Nucleus accumbens (tissue), 56 donors: ENCODE data around the gene EPHA1.
"Not testable (repeated sequence)": the region's sequence is repeated elsewhere in the genome, so short reads cannot be mapped to it uniquely, and the experiment has no call there.

Source experiments
- DNase-seq, 56 donors: peaks; one replicate each; lab custom pipeline; 2025; lab: John Stamatoyannopoulos, UW

The EPHA1 gene

DNA sequence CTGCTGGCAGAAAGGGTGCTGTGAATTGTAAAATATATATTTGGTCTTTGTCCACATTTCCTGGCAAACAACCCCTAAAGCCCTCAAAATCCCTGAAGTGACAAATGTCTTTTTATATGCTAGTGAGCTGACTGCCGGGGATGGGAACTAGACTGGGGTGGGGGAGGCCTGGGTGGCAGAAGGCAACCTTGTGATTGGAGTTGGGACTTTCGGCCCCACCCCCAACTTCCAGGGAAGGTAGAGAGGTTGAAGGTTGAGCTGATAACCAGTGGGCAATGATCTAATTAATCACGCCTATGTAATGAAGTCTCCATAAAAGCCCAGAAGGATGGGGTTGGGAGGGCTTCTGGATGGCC lies 2.7 kb downstream of the EPHA1 start:
- DNase-seq, result no peak

DNA sequence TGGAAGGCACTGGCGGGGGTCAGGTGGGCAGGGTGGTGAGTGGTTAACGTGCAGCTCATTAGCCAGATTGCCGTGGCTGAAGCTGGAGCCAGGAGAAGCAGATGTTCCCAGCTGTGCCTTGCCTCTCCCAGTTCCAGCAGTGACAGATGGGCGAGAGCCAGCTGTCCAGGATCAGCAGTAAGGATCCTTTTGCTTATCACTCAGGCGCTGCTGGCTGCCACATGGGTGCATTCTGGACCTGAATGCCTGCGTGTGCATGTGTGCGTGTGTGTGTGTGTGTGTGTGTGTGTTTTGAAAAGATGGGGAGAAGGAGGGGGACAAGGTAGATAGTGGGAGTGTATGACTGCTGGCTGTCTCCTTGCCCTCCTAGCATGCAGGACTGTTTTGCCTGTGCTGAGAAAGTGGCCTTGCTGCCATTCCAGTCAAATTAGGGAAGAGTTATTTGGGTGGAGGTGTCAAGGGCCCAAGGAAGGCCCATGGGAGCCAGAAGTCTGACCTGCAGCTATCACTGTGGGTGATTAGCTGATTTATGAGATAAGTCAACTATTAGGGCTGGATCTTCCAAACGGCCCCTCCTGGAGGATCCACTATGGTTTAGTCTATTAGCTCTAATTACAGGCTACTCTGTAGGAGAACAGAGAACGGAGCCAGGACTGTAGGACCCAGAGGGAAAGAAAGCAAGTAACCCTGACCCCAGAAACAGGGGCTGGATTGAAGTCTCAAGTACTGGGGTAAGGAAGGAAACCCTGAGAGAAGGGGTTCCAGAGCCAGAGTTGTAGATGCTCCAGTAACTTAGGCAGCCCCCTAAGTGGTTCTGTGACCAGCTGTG lies 3.3 kb downstream of the EPHA1 start:
- DNase-seq, result no peak

DNA sequence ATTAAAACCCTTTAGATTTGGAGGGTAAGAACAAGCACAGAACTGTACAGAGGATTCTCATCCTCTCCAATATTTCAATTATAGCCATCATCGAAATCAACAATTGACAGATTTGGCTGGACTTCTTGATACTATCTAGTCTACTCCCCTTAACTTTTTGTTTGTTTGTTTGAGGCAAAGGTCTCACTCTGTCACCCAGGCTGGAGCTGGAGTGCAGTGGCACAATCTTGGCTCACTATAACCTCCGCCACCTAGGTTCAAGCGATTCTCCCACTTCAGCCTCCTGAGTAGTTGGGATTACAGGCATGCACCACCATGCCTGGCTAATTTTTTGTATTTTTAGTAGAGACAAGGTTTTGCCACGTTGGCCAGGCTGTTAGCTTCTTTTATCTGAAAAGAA lies 6.4 kb downstream of the EPHA1 start:
- not testable (repeated sequence) for DNase-seq

DNA sequence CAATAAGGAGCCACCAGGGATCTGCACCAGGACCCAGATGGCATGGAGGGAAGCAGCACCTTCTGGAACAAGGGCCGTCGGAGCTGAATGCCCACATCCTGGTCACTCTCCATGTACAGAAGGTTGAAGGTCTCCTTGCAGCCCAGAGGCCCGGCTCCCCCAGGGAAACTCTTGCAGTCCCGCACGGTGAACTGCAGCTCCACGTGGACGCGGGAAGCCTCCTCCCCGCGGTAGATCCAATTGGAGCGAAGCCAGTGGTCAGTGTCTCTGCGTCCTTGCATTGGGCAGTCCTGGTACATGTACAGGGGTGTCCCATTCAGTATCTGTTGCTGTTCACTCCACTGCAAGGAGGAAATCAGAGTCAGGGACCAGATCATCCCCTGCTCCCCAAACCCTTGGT lies 7.4 kb downstream of the EPHA1 start:
- no peak for DNase-seq

DNA sequence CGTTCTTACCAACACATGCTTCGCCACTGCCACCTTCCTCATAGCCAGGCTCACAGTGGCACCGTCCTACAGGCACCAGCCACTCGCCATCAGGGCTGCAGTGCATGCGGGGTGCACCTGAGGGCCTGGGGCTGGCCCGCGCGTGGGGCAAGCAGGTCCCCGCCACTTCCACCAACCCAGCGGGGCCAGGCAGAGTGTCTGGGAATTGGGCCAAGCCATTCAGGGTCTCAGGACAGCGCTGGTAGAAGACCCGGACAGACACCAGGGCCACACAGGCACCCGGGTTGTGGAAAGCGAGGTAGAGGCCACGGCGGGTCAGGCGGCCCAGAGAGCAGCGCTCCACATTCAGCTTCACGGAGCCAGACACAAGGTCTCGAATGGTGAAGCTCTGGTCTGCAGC lies 9.0 kb downstream of the EPHA1 start:
- no peak for DNase-seq

DNA sequence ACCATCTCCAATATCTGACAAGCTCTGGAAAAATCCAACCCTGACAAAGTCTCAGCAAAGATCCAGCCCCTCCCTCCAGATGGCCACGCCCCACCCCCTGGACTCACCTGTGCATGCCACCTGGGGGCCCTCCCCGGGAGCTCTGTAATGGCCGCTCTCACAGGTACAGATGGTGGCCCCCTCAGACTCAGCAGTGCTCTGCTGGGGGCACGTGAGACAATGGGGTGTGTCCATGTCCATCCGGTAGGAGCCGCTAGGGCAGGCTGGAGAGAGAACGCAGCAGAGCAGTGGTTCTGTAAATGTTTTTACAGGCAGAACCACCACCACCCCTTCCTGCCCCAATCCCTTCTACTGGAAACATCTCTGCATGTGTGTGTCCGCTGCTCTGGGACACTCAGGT lies 9.5 kb downstream of the EPHA1 start:
- DNase-seq, result no peak

DNA sequence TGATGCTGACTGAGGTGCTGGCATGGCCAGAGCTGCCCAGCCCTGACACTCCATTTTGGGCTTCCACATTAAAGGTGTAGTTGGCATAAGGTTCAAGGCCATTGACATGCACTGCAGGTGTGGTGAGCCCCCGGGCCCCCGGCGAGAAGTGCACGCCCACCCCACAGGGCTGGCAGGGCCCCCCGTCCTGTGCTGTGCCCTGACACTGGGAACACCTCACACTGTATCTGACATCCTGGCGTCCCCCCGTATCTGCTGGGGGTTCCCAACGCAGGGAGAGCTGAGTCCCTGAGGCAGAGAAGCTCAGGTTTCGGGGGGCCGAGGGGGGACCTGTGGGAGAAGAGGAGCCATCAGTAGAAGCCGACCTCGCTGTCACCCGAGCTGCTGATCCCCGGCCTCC lies 10.0 kb downstream of the EPHA1 start:
- no peak for DNase-seq

DNA sequence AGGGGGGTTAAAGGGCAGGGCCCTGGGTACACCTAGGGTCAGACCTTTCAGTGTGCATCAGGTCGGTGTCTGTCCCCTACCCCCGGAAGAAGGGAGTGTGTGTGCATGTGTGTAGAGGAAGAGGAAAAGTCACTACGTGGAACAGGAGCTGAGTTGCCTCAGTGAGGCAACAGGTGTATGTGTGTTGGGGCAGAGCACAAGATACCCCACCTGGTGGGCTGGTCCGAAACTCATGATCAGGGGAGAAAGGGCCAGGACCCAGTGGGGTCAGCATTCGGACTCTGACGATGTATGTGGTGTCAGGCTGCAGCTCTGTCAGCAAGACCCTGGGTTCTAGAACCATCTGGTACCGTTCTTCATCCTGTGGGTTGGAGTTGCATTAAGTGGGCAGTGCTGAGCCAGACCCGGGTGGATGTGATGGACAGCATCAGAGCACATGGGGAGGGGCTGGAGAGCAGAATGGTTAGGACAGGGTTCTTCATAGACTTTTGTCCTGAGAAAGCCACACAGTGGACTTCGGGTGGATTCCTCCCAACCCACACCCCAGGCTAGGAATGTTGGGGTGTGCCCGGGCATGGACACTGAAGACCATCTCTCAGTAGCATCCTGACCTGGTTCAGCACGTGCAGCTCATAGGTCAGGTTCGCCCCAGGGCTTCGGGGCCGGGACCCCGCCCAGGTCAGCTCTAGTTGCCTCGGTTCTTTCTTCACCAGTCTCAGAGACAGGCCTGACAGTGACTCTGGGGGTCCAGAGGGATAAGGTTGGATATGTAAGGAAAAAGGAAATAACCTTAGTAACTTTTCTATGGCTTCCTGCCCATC lies 10.7 kb downstream of the EPHA1 start:
- DNase-seq, result no peak

DNA sequence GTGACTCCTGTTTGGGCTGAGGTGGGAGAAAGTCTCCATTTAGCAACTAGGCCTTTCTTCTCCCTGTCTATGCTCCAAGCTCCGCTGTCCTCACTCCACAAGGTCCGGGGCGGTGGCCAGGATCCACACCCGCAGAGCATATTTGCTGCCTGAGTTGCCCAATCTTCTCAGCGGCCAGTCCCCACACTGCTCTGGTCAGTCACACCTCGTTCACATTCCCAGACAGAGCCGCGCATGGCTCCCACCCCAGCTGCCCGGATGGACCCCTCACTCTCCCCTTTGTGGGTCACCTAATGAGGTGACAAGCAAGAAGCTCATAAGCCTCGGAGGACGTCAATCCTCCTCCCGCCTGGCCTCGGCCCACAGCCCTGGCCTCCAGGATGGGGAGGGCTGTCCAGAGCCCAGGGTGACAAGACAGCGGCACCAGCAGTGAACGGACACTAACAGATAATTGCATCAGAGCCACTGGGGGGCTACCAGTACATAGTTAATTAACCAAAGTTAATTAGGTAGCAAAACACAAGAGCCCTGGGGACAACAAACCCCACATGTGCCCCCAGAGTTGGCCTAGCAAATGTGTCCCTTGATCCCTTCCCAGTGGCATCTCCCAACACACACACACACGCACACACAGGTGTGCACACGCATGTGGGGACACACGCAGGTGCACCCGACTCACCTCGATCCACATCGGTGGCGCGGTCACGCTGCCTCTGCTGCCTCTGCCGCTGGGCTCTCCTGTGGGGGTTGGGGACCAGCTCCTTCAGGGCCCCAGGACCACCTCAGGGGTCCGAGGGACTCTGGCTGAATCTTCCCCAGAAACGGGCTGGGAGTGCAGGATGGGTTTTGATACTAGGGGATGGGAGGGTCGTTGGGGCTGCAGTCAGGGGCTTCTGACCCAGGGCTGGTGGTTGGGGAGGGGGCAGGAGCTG lies 11.8 kb downstream of the EPHA1 start:
- no peak for DNase-seq

DNA sequence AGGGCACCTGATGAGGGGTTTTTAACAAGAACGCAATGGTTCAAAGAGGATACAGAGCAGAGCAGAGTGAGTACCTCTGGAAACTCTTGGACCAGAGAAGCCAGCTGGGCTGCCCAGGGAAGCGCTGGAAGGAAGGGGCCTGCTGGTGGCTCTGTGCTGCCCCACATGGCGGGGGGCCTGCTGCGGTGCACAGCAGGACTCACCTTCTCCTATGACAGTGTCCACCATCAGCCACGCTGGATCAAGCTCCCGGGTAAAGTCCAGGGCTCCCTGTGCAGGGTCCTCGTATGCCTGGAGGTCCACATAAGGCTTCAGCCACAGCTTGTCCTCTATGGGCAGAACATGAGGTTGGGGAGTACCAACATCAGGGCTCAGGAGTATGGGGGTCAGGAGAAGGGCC lies 12.5 kb downstream of the EPHA1 start:
- no peak for DNase-seq

DNA sequence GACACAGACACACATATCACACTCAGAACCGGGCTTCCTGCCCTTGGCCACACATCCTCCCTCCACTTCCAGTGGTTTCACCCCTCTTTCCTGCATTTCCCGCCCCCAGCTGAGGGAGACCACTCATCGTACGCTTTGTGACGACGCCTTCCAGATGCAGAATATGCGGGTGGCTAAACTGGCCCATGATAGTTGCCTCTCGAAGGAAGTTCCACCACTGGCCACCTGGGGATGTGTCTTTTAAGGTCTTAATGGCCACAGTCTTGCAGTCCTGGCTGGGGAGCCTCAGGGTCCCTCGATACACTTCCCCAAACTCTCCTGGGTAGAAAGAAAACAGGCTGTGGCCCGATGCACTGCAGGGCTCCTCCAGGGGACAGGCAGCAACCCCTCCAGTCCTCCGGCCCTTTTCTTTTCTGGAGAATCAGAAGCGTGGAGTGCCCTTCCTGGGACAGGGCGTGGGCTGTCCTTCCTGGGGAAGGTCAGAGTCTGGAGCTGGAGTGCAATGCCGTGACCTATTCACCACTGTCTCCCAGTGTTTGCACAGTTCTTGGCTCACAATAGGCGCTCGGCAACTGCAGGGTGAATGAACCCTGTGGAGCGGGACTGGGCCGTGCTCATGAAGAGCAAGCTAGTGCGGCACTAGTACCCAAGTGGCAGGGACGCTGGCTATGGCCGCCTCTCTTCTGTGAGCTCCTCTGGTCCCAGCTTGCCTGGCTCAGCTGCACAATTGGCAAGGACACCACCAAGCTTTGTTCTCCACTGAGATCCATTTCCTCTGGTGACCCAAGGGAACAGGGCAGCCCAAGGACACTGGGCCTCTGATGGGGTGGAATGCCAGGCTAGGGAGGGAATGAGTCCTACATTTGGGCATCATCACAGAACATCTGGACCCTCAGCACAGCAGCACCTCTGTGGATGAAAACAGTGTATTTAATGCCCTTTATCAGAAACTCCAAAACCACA lies 13.2 kb downstream of the EPHA1 start:
- peak in 12 of 56 donors; percentile 7 to 50 (median 23) for DNase-seq

DNA sequence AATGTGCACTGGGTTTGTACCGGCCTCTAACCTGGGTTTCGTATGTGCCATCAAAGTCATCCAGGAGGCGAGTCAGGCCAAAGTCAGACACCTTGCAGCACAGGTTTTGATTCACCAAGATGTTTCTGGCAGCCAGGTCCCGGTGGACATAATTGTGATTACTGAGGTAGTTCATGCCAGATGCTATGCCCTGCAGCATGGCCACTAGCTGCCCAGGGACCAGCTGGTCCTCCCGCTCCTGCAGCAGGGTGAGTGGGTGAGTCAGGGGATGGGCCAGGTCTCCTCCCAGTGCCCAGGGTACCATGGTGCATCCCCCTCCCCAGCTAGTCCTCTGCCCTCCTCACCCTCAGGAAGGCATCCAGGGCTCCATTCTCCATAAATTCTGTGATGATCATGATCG lies 13.9 kb downstream of the EPHA1 start:
- no peak for DNase-seq

DNA sequence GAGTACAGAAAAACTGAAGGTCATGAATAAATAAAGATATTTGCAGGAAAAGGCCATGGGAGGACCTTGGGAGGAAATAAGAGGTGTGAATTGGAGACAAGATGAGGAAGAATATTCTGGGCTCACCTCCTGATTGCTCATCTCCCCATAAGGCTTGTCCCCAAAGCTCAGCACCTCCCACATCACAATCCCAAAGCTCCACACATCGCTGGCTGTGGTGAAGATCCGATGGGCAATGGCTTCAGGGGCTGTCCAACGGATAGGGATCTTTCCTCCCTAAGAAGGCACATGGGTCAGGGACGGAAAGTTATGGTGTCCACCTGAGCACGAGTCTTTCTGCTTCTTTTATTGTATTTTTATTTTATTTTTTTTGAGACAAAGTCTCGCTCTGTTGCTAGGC lies 14.6 kb downstream of the EPHA1 start:
- DNase-seq, result no peak

DNA sequence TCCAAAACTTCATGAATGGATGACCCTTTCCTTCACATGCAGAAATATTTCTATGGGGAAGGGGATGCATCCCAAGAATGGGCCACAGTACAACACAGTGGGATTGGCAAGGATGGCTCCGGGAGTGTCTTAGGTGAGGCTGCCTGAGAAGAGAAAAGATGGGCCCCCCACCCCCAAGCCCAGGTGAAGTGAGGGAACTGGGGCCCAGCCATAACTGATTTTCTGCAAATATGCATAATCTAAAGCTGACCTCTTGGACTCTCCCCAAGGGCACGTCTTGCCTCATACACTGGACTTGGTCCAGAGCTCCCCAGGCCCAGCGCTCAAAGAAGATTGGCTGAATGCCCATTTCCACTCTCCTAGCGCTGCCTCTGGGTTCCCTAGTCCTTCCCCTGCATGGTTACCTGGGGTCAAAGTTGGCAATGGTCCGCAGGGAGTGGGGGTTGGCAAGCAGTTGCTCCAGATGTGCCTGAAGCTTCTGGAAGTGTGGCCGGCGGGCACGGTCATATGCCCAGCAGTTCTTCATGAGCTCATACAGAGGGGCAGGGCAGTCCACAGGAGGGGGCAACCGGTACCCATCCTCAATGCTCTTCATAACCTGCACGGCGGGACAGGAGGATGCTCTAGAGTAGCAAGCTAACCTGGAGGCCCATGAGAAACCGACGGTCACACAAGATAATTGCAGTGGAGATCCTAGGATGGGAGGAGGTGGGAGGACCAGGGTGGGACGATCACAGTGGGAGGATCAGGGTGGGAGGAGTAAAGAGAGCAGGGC lies 15.2 kb downstream of the EPHA1 start:
- no peak for DNase-seq

DNA sequence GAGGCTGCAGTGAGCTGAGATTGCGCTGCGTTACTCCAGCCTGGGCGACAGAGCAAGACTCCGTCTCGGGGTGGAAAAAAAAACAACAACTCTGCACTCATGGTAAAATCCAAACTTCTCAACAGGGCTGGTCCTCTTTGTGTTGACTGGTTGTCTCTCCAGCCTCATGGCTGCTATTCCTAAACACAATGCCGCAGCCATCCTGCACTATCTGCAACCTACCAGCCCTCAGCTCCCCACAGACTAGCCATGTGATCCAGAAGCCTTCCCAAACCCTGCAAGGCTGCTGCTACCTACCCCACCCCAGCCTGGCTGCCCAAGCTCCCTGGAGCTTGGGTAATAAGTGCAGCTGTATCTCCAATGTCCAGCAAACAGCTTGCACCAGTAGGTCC lies 15.8 kb downstream of the EPHA1 start:
- DNase-seq, result no peak

DNA sequence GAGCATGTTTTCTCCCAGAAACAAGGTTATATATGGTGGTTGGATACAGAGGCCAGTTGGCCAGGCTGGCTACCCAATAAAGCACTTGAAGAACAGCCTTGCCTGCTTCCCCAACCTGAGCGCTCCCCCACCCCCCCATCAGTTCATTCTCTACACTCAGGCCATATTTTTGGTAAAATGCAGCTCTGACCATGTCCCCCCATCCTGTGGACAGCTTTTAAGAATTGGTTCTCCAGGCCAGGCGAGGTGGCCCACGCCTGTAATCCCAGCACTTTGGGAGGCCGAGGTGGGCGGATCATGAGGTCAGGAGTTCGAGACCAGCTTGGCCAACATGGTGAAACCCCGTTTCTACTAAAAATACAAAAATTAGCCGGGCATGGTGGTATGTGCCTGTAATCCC lies 16.2 kb downstream of the EPHA1 start:
- not testable (repeated sequence) for DNase-seq

DNA sequence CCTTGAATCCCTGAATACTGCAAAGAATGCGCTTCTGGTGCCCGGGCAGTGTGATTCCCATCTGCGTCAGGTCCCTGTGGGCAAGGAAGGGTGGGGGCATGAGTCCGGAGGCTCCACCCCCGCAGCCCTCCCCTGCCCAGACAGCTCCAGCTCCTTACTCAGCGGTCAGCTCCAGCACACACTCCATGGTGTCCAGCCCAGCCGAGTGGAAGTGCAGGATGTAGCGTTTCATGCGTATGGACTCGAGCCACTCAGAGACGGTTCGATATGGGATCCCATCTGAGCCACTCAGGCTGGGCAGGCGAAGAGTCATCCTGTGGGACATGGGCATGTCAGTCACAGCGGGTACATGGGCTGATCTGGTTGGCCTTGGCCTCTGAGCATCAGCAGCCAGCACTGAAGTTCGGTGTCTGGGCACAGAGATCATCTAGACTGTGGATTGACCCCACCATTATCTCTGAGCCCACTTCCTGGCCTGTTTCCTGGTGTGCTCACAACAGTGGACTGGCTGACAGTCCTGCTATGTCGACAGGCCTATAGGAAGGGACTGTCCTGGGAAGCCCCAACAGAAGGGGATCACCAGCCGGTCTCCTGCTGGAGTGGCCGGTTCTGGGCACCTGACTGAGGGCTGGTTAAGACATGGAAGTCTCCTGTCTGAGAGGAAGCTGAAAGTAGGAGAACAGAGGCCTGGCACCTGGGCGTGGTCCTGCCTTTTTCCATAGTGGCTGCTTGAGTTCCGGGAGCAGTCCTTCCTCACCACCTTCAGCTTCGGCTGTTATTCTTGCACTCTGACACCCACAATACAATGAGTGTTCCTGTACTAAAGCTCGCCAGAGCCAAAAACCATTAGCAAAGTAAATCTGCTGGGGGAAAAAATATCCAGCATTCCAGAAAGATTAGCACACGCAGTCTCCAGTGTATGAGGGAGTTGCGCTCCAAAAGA lies 16.9 kb downstream of the EPHA1 start:
- DNase-seq, result no peak

DNA sequence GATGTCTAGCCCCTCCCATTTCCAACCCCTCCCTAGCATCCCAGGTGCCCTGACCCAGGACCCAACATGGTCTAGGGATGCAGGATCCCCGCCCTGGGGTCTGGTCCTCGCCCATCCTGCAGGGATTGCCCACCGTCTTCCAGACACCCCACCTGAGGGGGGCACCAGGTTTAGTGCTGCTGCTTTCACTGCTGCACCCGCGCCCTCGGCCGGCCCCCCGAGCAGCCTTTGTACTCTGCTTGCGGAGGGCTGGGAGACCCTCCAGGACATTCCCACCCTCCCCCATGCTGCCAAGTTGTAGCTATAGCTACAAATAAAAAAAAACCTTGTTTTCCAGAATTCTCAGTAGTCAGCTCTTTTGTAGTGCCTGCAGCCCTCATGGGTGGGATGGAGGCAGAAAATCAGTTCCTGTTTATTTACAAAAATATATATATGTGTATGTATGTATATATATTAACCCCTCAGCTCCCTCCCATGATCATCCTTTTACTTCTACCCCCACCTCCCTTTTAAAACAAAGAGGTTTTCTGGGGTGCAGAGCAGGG lies 17.8 kb downstream of the EPHA1 start:
- no peak for DNase-seq
